ENCODE results near the gene MCM6.
A peak's percentile ranks its signal among the peaks of the same experiment; 100 is the strongest.
"Not testable (repeated sequence)": the region's sequence is repeated elsewhere in the genome, so short reads cannot be mapped to it uniquely, and the experiment has no call there.

MCM6 gene

GRCh38 chr2:135876066-135876711 lies at the start of gene MCM6:
MCM6 (minus strand) TSS chr2:135876443; CDS start chr2:135876365, 78 bp downstream.
- DNase-seq: peak; percentile 95

DNA sequence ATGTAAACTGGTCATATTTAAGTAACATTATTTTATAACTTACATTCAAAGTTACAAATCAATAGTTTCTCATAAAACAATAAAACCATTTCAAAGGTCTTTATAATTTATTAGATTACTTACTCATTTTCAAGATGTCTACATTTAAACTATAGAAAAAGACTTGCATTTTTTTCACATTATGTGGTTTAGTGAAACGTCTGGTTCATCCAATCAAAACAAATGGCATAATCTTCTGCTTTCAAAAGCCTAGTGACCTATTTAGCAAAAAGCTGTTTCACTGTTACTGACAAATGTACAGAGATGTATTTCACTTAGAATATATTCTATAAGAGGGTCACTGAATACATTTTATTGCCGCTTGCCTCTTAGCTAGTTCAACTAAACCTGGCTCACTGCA lies 49.3 kb upstream of the MCM6 start:
- no peak for DNase-seq

- no peak for DNase-seq
Measured at GRCh38 chr2:135916207-135916606, 40.0 kb upstream of the MCM6 start.

DNA sequence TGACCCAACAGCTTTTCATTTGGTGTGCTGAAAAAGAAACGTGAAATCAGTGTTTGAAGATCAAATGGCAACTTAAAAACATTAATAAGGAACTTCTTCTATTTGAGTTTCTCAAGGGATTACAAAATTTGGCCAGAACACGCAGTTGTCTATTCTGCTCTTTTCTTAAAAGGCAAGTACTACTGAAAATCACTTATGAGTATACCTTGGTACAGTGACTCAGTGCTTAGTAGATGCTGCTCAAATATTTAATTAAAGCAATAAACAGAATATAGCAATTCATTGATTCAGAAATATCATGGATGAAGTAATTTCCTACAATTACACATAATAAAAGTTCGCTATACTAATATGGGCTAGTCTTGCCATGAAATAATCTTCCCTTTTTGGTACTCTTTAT lies 38.2 kb upstream of the MCM6 start:
- no peak for DNase-seq

DNA sequence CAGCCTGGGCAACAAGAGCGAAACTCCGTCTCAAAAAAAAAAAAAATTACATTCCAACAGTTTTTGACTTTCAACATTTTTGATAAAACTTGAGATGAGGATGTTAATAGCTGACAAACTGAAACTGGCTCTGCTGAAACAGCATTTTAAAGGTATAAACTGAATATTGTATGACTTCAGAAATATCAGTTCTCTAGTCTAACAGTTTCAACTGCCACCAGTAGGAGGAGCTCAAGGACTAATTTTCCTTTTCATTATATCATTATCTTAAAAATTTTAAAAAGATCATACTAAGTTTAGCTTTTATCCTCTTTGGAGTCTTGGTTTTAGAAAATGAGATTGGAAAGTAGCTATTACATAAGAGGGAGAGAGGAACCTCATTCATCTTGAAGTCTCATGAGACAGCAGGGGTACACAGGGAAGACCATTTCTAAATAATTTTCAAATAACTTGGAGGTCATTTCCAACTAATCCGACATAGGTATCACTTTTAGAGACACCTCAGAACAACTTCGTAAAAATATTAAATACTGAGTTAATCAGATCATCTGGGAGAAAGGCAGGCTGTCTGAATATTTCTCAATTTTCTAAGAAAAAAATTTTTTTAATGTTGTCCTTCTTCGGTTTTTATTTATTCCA lies 37.6 kb upstream of the MCM6 start:
- no peak for DNase-seq

GRCh38 chr2:135909976-135910375 lies 33.7 kb upstream of the MCM6 start:
- DNase-seq: no peak

- DNase-seq: no peak
Measured at GRCh38 chr2:135905679-135906078, 29.4 kb upstream of the MCM6 start.

- no peak for DNase-seq
Measured at GRCh38 chr2:135904341-135904989, 28.2 kb upstream of the MCM6 start.

- DNase-seq: no peak
Measured at GRCh38 chr2:135903650-135904049, 27.4 kb upstream of the MCM6 start.

DNA sequence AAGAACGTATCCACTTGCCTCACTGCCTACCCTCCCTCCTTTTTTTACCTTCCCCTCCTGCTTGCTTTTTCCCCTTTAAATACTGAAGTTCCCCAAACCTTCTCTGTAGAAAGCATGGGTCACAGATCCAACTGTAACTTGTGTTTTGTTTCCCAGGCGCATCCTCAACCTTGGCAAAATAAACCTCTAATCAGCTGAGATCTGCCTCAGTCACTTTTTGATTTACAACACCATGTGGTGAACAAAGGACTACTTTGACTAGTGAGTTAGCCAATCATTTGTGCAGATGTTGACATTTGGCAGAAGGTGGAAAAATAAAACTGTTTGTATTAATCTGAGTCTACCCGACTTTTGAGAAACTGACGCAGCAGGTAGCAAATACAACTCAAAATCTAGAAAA lies 23.3 kb upstream of the MCM6 start:
- no peak for DNase-seq

DNA sequence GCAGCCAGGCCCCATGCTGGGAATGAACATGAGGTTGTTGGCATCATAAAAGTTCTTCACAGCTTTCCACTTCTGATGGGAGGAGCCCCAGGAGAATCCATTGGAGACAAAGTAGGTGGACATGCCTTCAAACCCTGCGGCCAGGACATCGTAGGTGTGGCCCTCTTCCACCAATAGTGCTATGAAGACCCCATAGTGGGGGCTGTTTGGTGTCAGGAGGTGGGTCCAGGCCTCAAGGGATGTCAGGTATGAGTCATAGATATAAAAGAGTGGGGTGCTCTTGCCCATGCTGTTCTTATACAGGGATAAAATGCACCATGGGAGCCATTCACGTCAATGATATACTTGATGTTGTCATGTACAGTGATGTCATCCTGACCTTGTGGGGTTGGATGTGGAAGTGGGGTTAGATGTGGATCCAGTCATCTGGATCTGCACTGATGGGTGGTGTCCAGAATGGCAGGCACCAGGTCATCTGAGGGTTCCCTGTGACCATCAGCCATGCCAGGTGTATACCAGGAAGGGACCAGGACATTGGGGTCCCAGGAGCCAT lies 22.1 kb upstream of the MCM6 start:
- no peak for DNase-seq

- no peak for DNase-seq
Measured at GRCh38 chr2:135894930-135895329, 18.7 kb upstream of the MCM6 start.

DNA sequence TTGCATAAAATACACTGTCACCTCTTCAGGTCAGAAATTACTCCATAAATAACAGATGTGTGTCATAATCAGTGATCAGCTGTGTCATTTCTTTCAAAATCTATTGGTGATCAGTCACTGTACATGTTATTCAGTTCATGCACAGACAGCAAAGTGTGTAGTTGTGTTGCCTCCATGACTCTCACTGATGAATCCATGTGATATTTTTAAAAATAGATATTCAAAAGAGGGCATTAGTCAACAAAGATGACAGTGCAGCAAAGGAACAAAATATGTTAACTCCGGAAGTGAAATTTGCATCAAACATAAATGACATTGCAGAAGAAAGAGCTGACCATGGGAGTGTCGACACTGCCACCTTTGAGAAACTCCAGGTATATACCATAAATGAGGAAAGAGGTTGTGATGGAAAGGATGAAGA lies 17.1 kb upstream of the MCM6 start:
- DNase-seq: no peak

DNA sequence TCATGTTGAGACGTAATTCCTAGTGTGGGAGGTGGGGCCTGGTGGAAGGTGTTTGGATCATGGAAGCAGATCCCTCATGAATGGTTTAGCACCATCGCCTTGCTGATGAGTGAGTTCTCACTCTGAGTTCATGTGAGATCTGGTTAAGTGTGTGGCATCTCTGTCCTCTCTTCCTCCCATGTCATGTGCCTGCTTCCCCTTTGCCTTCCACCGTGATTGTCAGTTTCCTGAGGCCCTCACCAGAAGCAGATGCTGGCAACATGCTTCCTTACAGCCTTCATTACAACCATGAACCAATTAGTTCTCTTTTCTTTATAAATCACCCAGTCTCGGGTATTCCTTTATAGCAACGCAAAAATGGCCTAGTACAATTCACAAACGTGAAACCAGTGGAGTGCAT lies 14.6 kb upstream of the MCM6 start:
- no peak for DNase-seq

DNA sequence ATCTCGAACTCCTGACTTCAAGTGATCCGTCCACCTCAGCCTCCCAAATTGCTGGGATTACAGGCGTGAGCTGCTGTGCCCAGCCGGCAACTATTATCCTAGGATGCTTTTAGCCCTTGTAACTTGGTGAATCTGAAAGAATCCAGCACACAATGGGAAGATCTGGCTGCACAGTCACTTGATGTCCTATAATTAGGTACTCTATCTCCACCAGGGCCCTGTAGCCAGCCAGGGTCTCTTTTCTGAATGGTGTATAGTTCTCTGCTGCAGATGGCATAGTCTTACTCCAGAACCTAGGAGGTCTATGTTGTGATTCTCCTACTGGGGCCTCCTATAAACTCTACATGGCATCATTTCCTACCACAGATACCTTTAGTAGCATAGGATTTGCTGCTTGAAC lies 13.9 kb upstream of the MCM6 start:
- DNase-seq: no peak

DNA sequence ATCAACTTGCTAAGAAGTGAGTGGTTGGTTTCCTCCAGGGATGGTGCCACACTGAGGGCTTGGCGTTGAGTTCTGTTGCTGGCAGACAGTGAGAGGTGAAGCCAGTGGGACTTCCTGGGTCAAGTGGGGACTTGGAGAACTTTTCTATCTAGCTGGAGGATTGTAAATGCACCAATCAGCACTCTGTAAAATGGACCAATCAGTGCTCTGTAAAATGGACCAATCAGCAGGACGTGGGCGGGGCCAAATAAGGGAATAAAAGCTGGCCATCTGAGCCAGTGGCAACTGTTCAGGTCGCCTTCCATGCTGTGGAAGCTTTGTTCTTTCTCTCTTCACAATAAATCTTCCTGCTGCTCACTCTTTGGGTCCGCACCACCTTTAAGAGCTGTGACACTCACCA lies 12.3 kb upstream of the MCM6 start:
- not testable (repeated sequence) for DNase-seq

DNA sequence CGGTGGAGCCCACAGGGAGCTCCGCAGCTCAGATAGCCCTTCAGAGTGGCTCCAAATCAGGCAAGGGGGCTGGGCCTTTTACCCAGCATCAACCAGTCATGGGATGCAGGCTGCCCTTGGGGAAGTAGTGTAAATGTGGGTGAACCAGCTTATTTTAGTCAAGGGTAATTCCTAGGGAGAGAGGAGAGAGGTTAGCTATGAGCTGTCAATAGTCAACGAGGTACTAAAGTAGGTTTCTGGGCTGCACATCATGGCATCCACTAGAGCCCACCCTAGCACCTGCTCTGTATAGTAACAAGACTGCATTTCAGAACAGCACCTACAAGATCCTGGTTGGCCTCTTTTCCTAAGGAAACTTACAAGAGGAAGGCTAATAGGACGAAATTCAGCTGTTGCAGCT lies 9.5 kb upstream of the MCM6 start:
- no peak for DNase-seq

GRCh38 chr2:135882415-135882814 lies 6.2 kb upstream of the MCM6 start:
- no peak for DNase-seq

GRCh38 chr2:135876770-135877169 lies 527 bp upstream of the MCM6 start:
- not testable (repeated sequence) for DNase-seq

DNA sequence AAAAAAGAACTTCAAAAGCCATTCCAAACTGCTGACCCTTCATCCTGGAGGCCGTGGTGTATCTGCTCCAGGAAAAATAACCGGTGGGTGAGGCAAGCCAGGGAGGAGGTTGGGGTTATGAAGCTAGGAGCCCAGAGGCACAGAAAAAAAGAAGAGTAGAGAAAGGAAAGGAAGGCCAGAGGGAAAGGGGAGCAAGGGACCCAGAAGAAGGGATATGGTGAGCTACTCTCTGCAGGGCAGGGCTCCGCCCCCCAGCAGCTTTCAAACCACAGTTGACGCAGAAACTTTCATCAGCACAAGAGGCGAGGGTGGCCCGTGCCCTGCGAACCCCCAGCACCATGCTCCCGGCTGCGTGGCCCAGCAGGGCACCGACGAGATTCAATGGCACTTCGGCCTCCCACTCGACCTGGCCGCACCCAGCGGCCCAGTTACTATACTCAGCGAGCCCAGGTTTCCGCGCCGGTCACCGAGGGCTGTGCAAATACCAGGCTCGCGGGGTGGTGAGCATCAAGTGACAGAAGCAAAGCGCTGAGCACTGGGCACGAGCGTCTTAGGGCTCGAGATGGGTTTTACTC lies 665 bp downstream of the MCM6 start:
- DNase-seq: peak; percentile 67

DNA sequence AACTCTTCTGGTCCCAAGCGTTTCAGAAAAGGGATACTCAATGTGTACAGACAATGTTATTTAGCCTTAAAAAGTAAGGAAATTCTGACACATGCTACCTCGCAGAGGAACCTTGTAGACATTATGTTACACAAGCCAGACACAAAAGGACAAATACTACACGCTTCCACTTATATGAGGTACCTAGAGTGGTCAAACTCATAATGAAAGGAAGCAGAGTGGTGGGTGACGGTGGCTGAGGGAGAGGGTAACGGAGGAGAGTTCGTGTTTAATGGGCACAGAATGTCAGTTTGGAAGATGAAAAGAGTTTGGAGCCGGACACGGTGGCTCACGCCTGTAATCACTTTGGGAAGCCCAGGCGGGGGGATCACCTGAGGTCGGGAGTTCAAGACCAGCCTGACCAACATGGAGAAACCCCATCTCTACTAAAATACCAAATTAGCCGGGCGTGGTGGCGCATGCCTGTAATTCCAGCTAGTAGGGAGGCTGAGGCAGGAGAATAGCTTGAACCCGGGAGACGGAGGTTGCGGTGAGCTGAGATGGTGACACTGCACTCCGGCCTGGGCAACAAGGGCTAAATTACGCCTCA lies 1.4 kb downstream of the MCM6 start:
- DNase-seq: no peak

GRCh38 chr2:135870571-135870970 lies 5.7 kb downstream of the MCM6 start:
- no peak for DNase-seq

DNA sequence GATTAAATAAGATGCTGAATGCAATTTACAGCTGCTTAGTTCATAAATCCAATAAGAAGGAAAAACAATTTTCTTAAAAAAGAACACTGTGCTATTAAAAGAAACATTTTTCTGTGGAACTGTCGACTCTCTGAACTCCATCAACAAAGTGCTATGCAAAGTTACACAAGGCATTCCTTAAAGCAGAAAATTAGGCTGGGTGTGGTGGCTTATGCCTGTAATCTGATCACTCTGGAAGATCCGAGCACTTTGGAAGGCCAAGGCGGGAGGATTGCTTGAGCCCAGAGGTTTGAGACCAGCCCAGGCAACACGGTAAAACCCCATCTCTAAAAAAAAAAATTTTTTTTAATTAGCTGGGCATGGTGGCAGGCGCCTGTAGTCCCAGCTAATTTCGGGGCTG lies 13.0 kb downstream of the MCM6 start:
- no peak for DNase-seq
